Fibroblast of skin of left biceps (primary cell): Measurements from ENCODE around the gene NUB1.

Experiments used
- DNase-seq, 2 experiments: peaks; one replicate each; pipeline ENCODE4 v3.0.0-alpha.2; 2013; ENCODE audit warnings: low read depth in 2 of 2

Gene NUB1

GRCh38 chr7:151404216-151405011, 62.8 kb downstream of the NUB1 start:
- no peak for DNase-seq

DNA sequence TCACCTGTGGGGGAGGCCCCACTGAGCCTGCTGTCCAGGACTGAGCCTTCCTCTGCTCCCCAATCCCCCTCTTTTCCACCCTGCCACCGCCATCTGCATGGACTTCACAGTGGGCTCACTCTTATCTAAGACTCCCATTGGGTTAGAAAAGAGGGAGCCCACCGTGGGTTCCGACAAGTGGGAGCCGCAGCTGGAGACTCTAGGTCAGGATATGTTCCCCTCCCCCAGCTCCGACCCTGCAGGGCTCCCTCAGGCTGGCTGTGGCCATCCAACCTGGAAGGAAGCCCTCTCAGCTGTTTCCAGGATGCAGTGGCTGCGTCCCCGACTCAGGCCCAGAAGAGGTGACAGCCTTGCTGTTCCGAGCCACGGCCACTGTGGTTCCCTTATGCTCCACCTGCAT, 63.4 kb downstream of the NUB1 start:
- no peak for DNase-seq

- DNase-seq, result no peak
Observed at GRCh38 chr7:151405588-151405987, 64.0 kb downstream of the NUB1 start.

DNA sequence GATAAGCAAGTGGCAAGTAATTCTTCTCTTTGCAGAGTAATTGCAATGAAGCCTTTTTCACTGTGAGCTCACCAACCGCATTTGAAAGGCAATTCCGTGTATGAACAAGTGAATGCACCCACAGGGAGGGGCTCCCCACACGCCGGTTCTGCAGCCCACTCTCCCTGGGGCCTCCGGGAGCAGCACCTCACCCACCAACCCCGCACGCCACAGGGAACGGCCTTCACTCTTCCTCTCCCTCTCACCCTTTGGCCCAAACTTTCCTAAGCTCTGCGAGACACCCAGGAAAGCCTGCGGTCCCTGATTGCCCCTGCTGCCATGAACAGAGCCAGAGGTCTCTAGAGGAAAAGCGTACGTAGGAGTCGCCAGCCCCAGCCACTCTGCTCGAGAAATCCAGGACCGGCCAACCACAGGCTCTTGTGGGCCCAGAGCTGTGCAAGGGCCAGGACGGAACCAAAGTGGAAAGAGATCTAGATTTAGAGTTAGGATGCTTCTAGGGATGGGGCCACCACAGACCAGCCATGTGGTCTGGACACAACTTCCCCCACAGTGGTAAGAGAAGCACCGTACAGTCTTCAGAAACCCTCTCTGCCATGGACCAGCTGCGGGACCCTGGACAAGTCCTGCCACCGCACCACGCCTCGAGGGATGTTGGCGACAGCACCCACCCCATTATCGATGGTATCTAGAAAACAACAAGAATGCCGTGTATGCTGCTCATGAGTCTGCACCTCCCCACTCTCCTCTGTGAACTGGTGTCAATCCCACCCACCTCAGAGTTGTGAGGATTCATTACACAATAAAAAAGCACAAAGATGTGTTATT, 64.7 kb downstream of the NUB1 start:
- DNase-seq, result no peak

DNA sequence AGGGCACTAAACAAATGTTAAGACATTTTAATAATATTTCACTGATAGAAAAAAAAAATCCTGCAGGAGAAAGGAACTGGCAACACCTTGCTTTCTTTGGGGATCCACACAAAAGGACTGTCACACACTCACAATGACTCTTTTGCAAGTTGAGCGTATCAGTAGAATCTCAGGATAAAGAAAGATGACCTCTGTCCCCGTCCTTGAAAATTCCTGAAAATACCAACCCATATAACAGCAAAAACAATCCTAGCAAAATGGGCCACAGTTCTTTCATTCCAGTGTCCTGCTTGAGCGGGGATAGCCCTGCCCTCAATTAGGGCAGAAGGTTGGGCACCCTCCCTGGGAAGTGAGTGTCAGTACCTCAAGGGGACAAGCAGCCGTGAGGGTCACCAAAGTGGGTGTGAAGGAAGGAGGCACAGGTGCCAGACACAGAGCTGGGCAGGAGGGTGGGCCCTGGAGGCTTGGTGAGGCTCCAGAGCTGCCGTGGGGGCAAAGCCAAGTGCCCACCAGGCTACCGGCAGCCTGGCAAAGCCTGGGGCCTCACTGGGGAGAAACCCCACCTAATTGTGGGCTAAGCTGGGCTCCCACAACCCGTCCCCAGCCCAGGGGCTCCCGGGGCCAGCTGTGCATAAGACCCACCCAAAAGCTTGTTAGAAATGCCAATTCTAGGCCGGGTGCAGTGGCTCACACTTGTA, 65.4 kb downstream of the NUB1 start:
- no peak for DNase-seq

- DNase-seq, result no peak
Observed at GRCh38 chr7:151408498-151408838, 66.9 kb downstream of the NUB1 start.

DNA sequence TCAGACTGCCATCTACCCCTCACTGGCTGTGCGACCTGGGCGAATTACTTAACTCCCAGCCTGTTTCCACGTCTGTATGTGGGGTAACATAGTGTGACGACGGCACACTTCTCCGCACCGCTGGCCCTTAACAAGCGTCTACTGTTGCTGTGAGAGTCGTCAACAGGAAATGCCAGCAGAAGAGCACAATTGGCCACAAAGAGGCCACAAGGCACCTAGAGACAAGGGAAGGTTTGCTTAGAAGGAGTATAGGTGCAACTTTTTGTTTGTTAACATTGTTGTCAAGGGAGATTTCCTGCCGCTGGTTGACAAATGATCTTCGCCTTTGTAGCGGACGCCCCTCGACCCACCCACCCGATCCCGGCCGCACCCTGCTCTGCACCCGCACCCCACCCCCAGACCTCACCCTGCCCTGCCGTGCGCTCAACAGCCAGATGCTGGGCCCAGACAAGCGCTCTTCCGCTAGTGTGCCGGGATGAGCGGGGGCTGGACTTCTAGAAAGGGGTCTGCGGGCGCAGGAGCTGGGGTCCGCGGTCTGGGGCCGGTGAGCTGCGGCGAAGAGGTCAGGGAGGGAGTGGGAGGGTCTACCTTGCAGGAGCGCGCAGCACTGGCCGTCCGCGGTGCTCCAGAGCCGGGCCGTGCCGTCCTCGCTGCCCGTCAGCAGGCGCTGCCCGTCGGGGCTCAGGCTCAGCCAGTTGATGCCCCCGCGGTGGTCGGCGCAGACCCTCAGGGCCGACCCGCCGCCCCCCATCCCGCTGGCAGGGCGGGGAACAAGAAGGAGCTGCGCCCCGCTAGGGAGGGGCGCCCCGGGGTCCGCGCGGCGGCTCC, 67.4 kb downstream of the NUB1 start:
- no peak for DNase-seq

DNA sequence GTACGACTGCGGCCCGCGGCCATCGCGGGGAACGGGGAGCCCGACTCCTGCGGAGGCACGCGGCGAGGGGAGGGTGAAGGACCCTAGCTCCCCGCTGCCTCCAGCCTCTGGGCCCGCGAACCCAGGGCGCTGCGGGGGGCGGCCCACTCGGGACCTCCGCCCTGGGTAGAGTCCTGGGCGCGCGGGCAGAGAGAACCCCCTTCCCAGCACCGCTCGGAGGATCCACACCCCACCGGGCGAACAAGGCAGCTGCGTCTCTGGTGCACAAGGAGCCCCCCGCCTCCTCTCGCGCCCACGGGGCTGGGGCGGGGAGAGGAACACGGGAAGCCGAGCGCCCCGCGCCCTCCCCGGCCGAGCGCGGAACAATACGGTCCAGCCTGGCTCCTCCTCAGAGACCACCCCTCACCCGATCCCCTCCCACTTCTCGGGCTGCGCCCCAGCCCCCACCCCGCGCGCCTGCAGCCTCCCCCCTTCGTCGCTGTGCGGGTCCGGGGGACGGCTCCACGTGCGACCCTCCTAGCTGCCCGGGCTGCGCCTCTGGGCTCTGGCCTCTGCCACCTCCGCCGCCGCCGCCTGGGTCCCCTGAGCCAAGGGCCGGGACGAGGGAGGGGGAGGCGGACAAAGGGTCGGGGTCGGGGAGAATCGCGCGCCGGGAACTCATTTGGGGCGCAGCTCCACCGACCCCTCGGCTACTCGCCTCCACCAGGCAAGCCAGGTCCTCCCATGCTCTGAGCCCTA, 68.2 kb downstream of the NUB1 start, which contains the start of gene WDR86:
Gene WDR86 (minus strand): TSS at position 372 of the 738 bp plus-strand sequence. CDS start 449 bp downstream, outside the sequence.
- DNase-seq, result no peak

DNA sequence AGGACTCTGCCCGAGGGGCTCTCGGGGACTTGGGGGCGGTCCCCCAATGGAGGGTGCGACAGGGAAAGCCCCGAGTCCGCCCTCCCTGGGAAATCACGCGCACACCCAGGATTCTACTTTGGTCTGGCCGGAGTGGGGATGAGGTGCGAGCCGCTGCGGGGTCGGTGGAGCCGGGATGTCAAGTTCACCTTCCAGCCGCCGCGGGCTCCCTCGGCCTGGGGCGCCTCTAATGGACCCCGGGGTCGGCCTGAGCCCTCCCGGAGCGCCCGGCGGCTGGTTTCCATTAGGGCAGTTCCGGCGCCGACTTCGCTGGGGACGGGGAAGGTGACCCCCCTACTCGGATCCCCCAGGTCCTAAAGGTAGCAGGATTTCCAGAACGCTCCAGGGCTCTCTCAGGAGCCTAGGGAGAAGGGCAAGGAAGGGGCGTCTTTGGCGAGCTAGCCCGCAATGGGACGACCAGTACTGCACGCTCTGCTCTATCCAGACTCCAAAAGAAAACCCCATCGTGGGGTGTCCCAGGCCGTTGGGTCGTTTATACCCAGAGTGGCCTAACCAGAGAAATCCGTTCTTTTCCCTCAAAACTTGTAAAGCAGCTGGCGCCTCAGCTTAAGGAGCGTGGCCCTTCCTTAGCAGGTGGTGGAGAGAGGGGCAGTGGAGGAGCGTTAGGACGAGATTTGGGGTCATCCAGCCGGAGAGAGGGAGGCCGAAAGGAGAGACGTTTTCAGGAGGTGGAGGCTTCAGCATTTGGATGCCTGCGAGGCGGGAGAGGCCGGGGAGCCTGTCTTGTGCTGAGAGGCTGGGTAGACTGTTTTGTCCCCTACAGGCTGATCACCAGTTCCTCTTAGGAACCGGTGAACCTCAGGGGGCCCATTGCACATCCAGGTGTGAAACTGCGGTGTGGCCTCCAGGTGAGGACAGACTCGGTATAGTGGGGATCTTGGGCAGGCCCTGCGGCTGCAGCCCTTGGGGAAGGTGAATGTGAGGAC, 69.1 kb downstream of the NUB1 start:
- no peak for DNase-seq

DNA sequence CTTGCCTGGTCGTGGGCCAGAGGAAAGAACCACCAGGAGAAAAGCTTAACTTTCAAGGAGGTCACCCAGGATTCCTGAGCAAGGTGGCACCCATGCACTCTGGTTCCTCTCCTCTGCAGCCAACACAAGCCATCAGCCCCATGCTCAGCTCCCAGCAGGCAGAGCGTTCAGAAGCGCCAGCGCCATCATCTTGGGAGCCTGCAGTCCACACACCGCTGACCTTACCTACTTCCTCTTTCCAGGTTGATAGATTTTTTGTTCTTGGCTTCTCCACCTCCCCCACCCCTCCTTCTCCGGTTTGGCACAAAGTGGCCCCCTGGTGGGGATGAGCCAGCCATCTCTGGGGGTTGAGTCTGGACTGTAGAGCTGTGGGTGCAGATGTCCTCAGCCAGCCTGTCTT, 69.9 kb downstream of the NUB1 start:
- DNase-seq, result no peak

- DNase-seq, result no peak
Observed at GRCh38 chr7:151412318-151412717, 70.7 kb downstream of the NUB1 start.

DNA sequence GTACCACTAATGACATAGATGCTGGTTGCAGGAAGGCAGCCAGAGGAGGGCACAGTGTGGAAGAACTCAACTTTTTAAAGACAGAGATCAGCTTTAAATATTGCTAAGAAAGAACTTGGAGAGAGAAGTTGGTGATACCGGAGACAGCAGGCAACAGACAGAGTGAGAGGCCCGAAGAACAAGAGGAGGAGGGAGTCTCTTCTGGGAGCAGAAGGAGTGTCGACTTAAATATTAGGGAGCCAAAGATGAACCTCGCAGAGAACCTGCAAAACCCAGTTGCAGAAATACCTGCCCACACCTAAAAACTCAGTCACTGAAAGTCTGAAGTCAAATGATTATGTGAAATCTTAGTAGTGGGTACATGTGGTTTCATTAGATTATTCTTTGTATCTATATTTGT, 71.6 kb downstream of the NUB1 start:
- no peak for DNase-seq

DNA sequence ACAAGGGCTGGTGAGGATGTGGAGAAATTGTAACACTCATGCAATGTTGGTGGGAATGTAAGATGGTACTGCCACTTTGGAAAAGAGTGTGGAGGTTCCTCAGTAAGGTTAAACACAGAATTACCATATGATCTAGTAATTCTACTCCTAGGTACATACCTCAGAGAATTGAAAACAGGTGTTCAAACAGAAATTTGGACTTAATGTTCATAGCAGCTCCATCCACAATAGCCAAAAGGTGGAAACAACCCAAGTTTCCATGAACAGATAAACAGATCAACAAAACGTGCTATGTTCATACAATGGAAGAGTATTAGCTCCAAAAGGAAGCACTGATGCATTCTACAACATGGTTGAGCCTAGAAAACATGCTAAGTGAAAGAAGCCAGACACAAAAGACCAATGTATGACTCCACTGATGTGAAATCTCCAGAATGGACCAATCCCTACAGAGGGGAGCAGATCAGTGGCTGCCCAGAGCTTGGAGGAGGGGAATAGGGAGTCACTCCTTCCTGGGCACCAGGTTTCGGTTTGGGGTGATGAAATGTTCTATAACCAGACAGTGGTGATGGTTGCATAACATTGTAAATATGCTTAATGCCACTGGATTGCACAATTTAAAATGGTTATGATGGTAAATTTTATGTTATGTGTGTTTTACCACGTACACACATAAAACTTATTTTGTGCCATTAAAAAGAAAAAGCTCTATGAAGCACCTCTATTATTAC, 73.9 kb downstream of the NUB1 start:
- no peak for DNase-seq

DNA sequence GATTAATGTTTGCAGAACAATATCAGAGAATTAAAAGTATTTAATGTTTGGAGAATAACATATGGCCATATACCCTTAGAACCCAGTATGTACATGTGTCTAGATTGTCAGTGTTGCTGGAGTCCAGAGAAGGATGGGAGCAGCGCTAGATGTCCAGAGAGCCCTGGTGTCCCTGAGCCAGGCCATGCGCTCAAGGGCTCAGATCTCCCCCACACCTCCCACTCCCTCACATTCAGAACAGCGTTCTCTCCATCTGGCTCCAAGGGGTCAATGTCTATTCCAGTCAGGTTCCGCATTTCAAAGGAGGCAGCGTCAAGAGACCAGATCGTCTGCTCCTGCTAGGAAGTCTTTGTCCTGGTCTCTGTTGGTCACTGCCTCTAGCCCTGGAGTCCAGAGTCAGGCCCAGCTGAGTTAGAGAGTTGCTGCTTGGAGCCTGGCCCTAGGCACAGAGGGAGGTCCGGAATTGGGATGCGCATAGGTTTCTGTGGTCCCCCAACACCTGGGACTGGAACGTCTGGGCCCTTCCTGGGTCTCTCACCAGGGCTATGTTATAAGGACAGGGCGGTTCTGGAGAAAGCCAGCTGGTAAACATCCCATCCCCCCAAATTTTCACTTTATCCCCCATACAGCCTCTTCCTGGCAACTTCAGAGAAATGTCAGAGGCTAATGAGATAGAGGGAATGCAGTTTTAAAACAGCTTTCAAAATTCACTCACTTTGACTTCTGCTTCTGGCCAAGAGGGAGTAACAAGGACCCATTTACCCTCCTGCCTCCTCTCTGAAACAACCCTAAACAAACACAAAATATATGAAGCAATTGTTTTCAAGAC, 74.7 kb downstream of the NUB1 start:
- DNase-seq, result no peak

DNA sequence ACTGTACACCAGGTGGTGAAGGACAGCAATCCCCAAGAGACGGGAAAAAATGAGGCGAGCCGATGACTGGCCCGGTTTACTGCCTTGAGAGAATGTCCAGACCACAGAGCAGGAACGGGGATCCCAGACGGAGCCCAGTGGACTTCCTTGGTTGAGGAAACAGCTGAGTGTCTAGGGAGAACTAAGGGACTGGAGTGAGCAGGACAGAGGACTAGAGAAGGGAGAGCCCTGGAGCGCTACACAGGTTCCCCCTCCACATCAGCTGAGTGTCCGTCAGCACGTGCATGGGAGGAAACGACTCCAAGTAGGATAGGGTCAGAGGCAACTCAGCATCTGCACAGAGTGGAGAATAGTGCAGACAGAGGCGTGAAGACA, 75.3 kb downstream of the NUB1 start:
- no peak for DNase-seq

GRCh38 chr7:151420144-151420543, 78.5 kb downstream of the NUB1 start:
- DNase-seq, result no peak

DNA sequence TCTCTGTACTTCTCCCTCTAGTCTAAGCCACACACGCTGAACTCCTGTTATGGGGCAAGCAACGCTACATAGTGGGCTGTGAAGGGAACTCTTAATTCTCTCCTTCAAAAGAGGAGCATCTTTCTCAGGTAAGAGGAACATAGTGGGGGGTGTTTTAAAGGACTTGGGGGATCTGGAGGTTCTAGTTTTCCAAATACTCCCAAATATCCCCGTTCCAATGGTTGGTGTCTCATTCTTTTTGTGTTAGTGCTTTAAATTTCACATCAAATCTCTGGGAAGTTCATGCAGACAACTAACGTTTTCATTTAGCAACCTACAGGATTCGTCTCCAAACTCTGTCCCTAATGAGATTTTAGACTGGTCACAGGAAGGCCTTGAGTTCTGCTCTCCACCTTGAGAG, 80.6 kb downstream of the NUB1 start:
- DNase-seq, result no peak

- DNase-seq, result no peak
Observed at GRCh38 chr7:151423226-151423625, 81.6 kb downstream of the NUB1 start.
